H54 (cell line): ENCODE results near the gene ZSCAN29.

Experiments used
- DNase-seq: peaks from one replicate; pipeline ENCODE4 v3.0.0; 2011; ENCODE audit warnings: low spot score, mixed read lengths; ENCODE audit not compliant: insufficient read length
- FAIRE-seq: peaks from 3 replicates; lab custom pipeline; 2011; peaks lifted over from hg19 to GRCh38; lab: Jason Lieb, UNC
- POLR2A ChIP-seq: IDR thresholded peaks from 2 replicates; pipeline ENCODE4 v1.6.1; 2011; ENCODE audit warnings: low read depth, mild to moderate bottlenecking, low read length

ZSCAN29 gene

GRCh38 chr15:43382310-43382709 lies 11.5 kb upstream of the ZSCAN29 start:
- FAIRE-seq, result no peak
- no peak for DNase-seq
- no peak for TF ChIP-seq POLR2A

DNA sequence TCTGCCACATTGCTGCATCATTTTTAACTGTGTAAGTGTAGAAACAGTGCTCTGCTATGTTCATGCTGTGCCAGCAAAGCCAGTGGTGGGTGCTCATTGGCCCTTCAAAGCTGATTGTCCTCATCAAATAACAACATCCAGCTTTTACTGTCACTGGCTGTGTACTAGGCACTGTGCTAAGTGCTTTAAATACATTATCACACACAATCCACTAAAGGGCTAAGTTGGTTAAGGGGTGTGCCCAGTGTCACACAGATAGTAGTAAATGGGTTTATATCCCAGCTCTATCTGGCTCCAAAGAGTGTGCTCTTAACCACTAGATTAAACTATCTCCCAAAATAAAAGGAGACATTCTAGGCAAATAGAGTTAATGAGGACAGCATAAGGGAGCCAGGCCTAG lies 7.8 kb upstream of the ZSCAN29 start:
- FAIRE-seq (no peak), DNase-seq (no peak)
- TF ChIP-seq POLR2A, result no peak

- FAIRE-seq (peak; percentile 86), DNase-seq (no peak)
- TF ChIP-seq POLR2A, result no peak
Observed at GRCh38 chr15:43376017-43376705, 5.3 kb upstream of the ZSCAN29 start.

GRCh38 chr15:43370310-43370974 lies 401 bp downstream of the ZSCAN29 start:
- DNase-seq (peak; percentile 46), FAIRE-seq (no peak)
- no peak for TF ChIP-seq POLR2A

DNA sequence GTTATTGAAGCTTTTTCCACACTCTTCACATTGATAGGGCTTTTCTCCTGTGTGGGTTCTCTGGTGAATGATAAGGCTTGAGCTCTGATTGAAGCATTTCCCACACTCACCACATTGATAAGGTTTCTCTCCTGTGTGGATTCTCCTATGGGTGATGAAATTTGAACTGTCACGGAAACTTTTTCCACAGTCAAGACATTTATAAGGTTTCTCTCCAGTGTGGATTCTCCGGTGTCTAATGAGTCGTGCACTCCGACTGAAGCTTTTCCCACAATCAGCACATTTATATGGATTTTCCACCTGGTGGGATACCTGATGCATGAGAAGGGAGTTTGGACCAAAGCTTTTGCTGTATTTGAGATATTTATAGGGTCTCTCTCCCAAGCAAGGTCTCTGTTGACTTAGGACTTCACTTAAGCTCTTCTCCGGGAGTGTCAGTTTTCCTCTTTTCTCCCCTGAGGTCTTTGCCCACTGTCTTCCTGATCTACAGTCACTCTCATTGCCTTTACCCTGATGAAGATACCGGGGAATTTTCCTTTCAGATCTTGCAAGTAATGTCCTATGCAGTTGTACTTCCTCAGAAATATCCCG lies 9.4 kb downstream of the ZSCAN29 start:
- DNase-seq (no peak), FAIRE-seq (no peak)
- no peak for TF ChIP-seq POLR2A

DNA sequence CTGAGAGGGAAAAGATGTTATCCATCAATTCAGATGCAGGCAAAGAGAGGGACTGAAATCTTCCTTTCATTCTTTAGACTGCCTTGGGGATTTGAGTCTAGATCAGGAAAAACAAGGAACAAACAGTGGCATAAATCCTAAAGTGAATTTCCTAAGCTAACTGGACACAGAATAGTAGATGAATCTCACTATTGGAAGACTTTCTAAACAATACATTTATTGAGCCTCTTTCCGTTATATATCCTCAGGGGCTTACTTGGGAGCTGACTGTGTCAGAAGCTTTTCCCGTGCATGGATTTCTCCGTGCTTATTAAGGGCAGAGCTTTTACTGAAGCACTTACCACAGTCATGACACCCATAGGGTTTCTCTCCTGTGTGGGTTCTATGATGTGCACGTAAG lies 10.0 kb downstream of the ZSCAN29 start:
- no peak for FAIRE-seq
- no peak for DNase-seq
- TF ChIP-seq POLR2A, result no peak

GRCh38 chr15:43352693-43353382 lies 18.0 kb downstream of the ZSCAN29 start:
- no peak for TF ChIP-seq POLR2A
- DNase-seq (no peak), FAIRE-seq (no peak)

GRCh38 chr15:43347114-43347513 lies 23.7 kb downstream of the ZSCAN29 start:
- FAIRE-seq, result no peak
- no peak for TF ChIP-seq POLR2A
- DNase-seq, result no peak

DNA sequence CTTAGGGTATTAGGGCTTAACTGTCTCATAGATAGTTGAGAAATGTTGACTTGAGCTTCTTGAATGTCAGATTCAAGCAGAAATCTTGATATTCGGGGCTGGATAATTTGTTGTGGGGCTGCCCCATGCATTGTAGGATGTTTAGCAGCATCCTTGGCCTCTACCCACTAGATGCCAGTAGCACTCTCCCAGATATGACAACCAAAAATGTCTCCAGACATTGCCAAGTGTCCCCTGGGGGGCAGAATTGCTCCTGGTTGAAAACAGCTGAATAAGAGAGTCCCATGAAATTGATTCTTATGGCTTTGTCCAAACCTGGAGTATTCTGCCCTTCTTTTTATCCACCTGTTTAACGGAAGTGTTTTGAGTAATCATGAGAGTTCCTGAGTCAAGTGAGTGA lies 24.5 kb downstream of the ZSCAN29 start:
- DNase-seq (no peak), FAIRE-seq (no peak)
- no peak for TF ChIP-seq POLR2A

- no peak for FAIRE-seq
- TF ChIP-seq POLR2A, result 0 out of 2 replicates have a peak, but pooled peaks have one; percentile 10
- no peak for DNase-seq
Observed at GRCh38 chr15:43330780-43331087, 40.1 kb downstream of the ZSCAN29 start.

GRCh38 chr15:43329960-43330779 lies 40.7 kb downstream of the ZSCAN29 start, which contains the start of gene LCMT2:
TSS of gene LCMT2 (minus strand) at chr15:43330573. CDS start at chr15:43330489, 84 bp downstream.
- peak; percentile 91 for FAIRE-seq
- DNase-seq, result peak; percentile 84
- TF ChIP-seq POLR2A, result peak; percentile 73

DNA sequence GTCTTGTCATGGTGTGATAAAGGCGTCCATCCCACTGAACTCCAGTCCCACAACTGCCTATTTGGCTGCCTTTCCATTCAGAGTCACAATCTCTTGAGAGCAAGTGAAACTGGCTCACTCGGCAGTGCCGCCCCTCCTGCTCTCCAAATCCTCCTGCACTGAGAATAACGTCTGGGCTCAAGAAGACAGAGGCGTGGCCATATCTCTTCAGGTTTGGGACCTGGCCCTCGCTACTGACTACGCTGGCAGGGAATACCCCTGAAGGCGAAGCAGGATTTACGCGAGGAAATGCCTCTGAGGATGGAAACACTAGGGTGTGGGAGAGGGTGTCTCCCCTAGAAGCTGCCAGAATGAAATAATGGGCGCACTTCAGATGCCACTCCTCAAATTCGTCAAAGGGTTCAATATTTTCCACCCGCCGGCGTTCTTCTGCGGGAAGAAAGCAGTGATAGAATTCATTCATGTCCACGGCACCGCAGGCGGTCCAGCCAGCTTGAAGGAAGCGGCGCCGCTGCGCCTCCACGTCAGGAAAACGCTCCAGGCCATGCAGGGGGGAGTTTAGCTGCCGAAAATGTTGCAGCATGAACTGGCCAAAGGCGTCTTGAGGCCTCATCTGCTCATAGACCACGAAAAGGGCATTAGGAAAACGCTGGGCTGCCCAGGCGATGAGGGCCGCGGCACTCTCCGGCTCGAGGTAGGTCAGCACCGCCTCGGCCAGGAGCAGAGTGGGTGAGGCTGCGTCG lies 41.5 kb downstream of the ZSCAN29 start:
- no peak for FAIRE-seq
- no peak for DNase-seq
- TF ChIP-seq POLR2A, result no peak
